CD4-positive, alpha-beta memory T cell (primary cell): ENCODE results near the gene ATP5F1E. TPM values are rescaled to one million over a fixed set of nuclear protein-coding genes. Genes with fewer than 3 reads are reported as not detected.
"Not testable (repeated sequence)": the region's sequence is repeated elsewhere in the genome, so short reads cannot be mapped to it uniquely, and the experiment has no call there.

ENCODE experiments used
- CTCF ChIA-PET: fragments of 350-600 bp; sonication (Branson Sonifier 250); formaldehyde crosslinking; loops from one replicate; lab custom pipeline; 2021; ENCODE audit warnings: inconsistent platforms; ENCODE audit not compliant: partially characterized antibody; lab: Charles Lee
- POLR2A ChIA-PET: fragments of 350-600 bp; sonication (Branson Sonifier 250); formaldehyde crosslinking; loops from one replicate; lab custom pipeline; 2021; ENCODE audit not compliant: partially characterized antibody; lab: Charles Lee
- DNase-seq, 5 donors: peaks; one replicate each; pipeline versions ENCODE4 v3.0.0 to v3.0.0-alpha.2; 2020 to 2022; ENCODE audit warnings: mixed read lengths in 1 of 5
- H3K27ac ChIP-seq: one replicate; pipeline ENCODE4 v1.7.0; 2013; ENCODE audit warnings: low read depth, low read length
- H3K27me3 ChIP-seq: 2 replicates; pipeline ENCODE4 v1.7.0; 2013; ENCODE audit warnings: mild to moderate bottlenecking, low read length, moderate library complexity; ENCODE audit not compliant: insufficient read depth
- H3K36me3 ChIP-seq: 2 replicates; pipeline ENCODE4 v1.7.0; 2013; ENCODE audit warnings: mild to moderate bottlenecking, low read length, moderate library complexity; ENCODE audit not compliant: insufficient read depth
- H3K4me1 ChIP-seq: 2 replicates; pipeline ENCODE4 v1.7.0; 2013; ENCODE audit warnings: mild to moderate bottlenecking, low read length, moderate library complexity; ENCODE audit not compliant: insufficient read depth
- H3K4me3 ChIP-seq, 2 donors: one replicate each; pipeline ENCODE4 v1.7.0; 2013; ENCODE audit warnings: low read length in 2 of 2, mild to moderate bottlenecking in 1 of 2
- H3K9me3 ChIP-seq, 2 donors: one replicate each; pipeline ENCODE4 v1.7.0; 2013; ENCODE audit warnings: low read length in 2 of 2, control low read depth in 1 of 2; ENCODE audit not compliant: control insufficient read depth in 1 of 2
- H3K27ac Mint-ChIP-seq, 7 donors: one replicate each; pipeline ENCODE4 v1.8.0; 2020 to 2021; ENCODE audit warnings: mixed read lengths in 7 of 7, mild to moderate bottlenecking in 6 of 7, inconsistent platforms in 3 of 7, moderate library complexity in 3 of 7
- H3K27me3 Mint-ChIP-seq, 2 donors: one replicate each; pipeline ENCODE4 v1.8.0; 2020 to 2021; ENCODE audit warnings: mixed read lengths in 2 of 2
- H3K36me3 Mint-ChIP-seq, 2 donors: one replicate each; pipeline ENCODE4 v1.8.0; 2020 to 2021; ENCODE audit warnings: mixed read lengths in 2 of 2, inconsistent platforms in 1 of 2, mild to moderate bottlenecking in 1 of 2
- H3K4me1 Mint-ChIP-seq, 4 donors: one replicate each; pipeline ENCODE4 v1.8.0; 2020 to 2021; ENCODE audit warnings: mixed read lengths in 4 of 4, mild to moderate bottlenecking in 1 of 4
- H3K4me3 Mint-ChIP-seq, 8 donors: one replicate each; pipeline ENCODE4 v1.8.0; 2020 to 2021; ENCODE audit warnings: mixed read lengths in 8 of 8, mild to moderate bottlenecking in 7 of 8, moderate library complexity in 6 of 8, inconsistent platforms in 3 of 8
- H3K9me3 Mint-ChIP-seq, 8 donors: one replicate each; pipeline ENCODE4 v1.8.0; 2020 to 2021; ENCODE audit warnings: mixed read lengths in 8 of 8, mild to moderate bottlenecking in 5 of 8, inconsistent platforms in 3 of 8, moderate library complexity in 1 of 8
- intact Hi-C: fragments of 100-400 bp; cut with micrococcal nuclease; formaldehyde crosslinking; loops from one replicate; pipeline ENCODE4 v1.15.1; 2023
- polyA plus RNA-seq, 2 donors: library from polyadenylated mRNA; unstranded; fragments of 300-500 nt; fragmentation: Illumina TruSeq; gene quantifications; one replicate each; pipeline ENCODE4 v1.2.3, GENCODE V29; 2021
- total RNA-seq, 2 experiments: library from RNA; stranded (reverse); gene quantifications; one replicate each; pipeline ENCODE4 v1.2.3, GENCODE V29; 2021

The ATP5F1E gene
- total and polyA plus RNA-seq, 4 experiments from 2014 or later, result 76.9 to 102 (median 80.9) TPM

GRCh38 chr20:58986286-58986967 is 45.7 kb downstream of the ATP5F1E start:
- Mint-ChIP-seq H3K36me3 (peaks cover 38 to 55% of the 10 kb centered on the region in 2 donors), H3K9me3 (no peaks in the 10 kb centered on the region), H3K4me1 (peaks cover 36 to 46% (median 41%) of the 10 kb centered on the region in 4 donors), H3K27ac (peak overlapping the region in 5 of 7 donors; percentile 18 to 75 (median 23)), H3K27me3 (no peaks in the 10 kb centered on the region), H3K4me3 (no peak overlapping the region)
- intact Hi-C loops, result no loop called here
- DNase-seq, result no peak
- Histone ChIP-seq H3K27ac (no peak overlapping the region), H3K27me3 (no peaks in the 10 kb centered on the region), H3K4me1 (peaks cover 37% of the 10 kb centered on the region), H3K4me3 (no peak overlapping the region), H3K9me3 (no peaks in the 10 kb centered on the region), H3K36me3 (peaks cover 58% of the 10 kb centered on the region)
- CTCF ChIA-PET, result no interaction called here
- POLR2A ChIA-PET, result no interaction called here

GRCh38 chr20:58985656-58986055 is 46.5 kb downstream of the ATP5F1E start:
- H3K36me3 ChIP-seq, result peaks cover 50% of the 10 kb centered on the region
- Mint-ChIP-seq H3K4me1 (peaks cover 36 to 46% (median 41%) of the 10 kb centered on the region in 4 donors), H3K9me3 (no peaks in the 10 kb centered on the region), H3K4me3 (no peak overlapping the region), H3K36me3 (peaks cover 33 to 47% of the 10 kb centered on the region in 2 donors), H3K27ac (peak overlapping the region in 2 of 7 donors; percentile 7 to 20), H3K27me3 (no peaks in the 10 kb centered on the region)
- ChIA-PET CTCF (no interaction called here), POLR2A (no interaction called here)
- no peak for DNase-seq
- intact Hi-C loops, result no loop called here
- no peaks in the 10 kb centered on the region for H3K27me3 ChIP-seq
- H3K9me3 ChIP-seq, result no peaks in the 10 kb centered on the region
- H3K4me3 ChIP-seq, result no peak overlapping the region
- peaks cover 39% of the 10 kb centered on the region for H3K4me1 ChIP-seq
- H3K27ac ChIP-seq, result no peak overlapping the region

- H3K4me1 Mint-ChIP-seq, result peaks cover 36 to 46% (median 41%) of the 10 kb centered on the region in 4 donors
- CTCF ChIA-PET, result no interaction called here
Measured at GRCh38 chr20:58984691-58985090, 47.4 kb downstream of the ATP5F1E start.

GRCh38 chr20:58983115-58983468 is 49.0 kb downstream of the ATP5F1E start:
- H3K4me3 ChIP-seq, result peak overlapping the region in 1 of 2 donors; percentile 3
- peaks cover 25% of the 10 kb centered on the region for H3K36me3 ChIP-seq
- intact Hi-C loops, result loop anchor here (5.0 kb wide), 1 partner anchor 331 kb away; the partner anchor contains the start of gene STX16
- H3K4me1 ChIP-seq, result peaks cover 41% of the 10 kb centered on the region
- Mint-ChIP-seq H3K4me3 (peak overlapping the region in 6 of 8 donors; percentile 91 to 97 (median 95)), H3K4me1 (peaks cover 37 to 46% (median 41%) of the 10 kb centered on the region in 4 donors), H3K27ac (peak overlapping the region in 3 of 7 donors; percentile 72 to 95 (median 93)), H3K36me3 (peaks cover 16 to 31% of the 10 kb centered on the region in 2 donors)
- not testable (repeated sequence) for H3K9me3 Mint-ChIP-seq, H3K27me3 ChIP-seq, H3K27ac ChIP-seq, DNase-seq, H3K27me3 Mint-ChIP-seq, H3K9me3 ChIP-seq
- CTCF ChIA-PET, result interaction anchor here (0.7 to 0.8 kb wide), 2 partner anchors 12 to 49 kb away, joined by 3 to 4 read pairs; partner anchors contain the start of gene ATP5F1E
- POLR2A ChIA-PET, result interaction anchor here (1.3 to 5.0 kb wide), 3 partner anchors 9 to 331 kb away, joined by 4 to 39 read pairs (median 4); partner anchors contain the start of gene ATP5F1E

More at GRCh38 chr20:58984691-58985090, 47.4 kb downstream of the ATP5F1E start:
- Mint-ChIP-seq H3K27ac (peak overlapping the region in 5 of 7 donors; percentile 18 to 89 (median 58)), H3K27me3 (no peaks in the 10 kb centered on the region), H3K9me3 (no peaks in the 10 kb centered on the region), H3K4me3 (no peak overlapping the region), H3K36me3 (peaks cover 28 to 43% of the 10 kb centered on the region in 2 donors)
- peaks cover 41% of the 10 kb centered on the region for H3K4me1 ChIP-seq
- no peak for DNase-seq
- no peaks in the 10 kb centered on the region for H3K9me3 ChIP-seq
- POLR2A ChIA-PET, result interaction anchor here (1.6 to 5.0 kb wide), 2 partner anchors 14 to 48 kb away, joined by 3 to 39 read pairs; partner anchors contain the start of gene ATP5F1E
- H3K36me3 ChIP-seq, result peaks cover 41% of the 10 kb centered on the region
- H3K27me3 ChIP-seq, result no peaks in the 10 kb centered on the region
- intact Hi-C loops, result loop anchor here (5.0 kb wide), 1 partner anchor 332 kb away; the partner anchor contains the start of gene STX16
- H3K4me3 ChIP-seq, result no peak overlapping the region
- H3K27ac ChIP-seq, result no peak overlapping the region

GRCh38 chr20:58982406-58983114 is 49.6 kb downstream of the ATP5F1E start:
- H3K27ac ChIP-seq, result peak overlapping the region; percentile 13
- peak overlapping the region in 1 of 2 donors; percentile 3 for H3K4me3 ChIP-seq
- H3K4me1 Mint-ChIP-seq, result peaks cover 35 to 46% (median 40%) of the 10 kb centered on the region in 4 donors

GRCh38 chr20:58981628-58982364 is 50.3 kb downstream of the ATP5F1E start:
- Histone ChIP-seq H3K4me1 (peaks cover 41% of the 10 kb centered on the region), H3K27me3 (no peaks in the 10 kb centered on the region), H3K27ac (peak overlapping the region; percentile 66), H3K9me3 (no peaks in the 10 kb centered on the region), H3K4me3 (peak overlapping the region; percentile 82 to 95), H3K36me3 (peaks cover 12% of the 10 kb centered on the region)
- POLR2A ChIA-PET, result interaction anchor here (0.6 to 5.0 kb wide), 12 partner anchors 11 to 1584 kb away, joined by 3 to 39 read pairs (median 3); partner anchors contain the start of gene ATP5F1E
- CTCF ChIA-PET, result interaction anchor here (0.6 to 1.7 kb wide), 3 partner anchors 15 to 140 kb away, joined by 3 to 5 read pairs (median 3); no protein-coding TSS in a partner anchor
- DNase-seq, result peak in 3 of 5 donors; percentile 19 to 26 (median 21)
- peaks cover 5 to 18% of the 10 kb centered on the region in 2 donors for H3K36me3 Mint-ChIP-seq
- intact Hi-C loops, result loop anchor here (1.0 to 5.0 kb wide), 5 partner anchors 25 to 329 kb away; partner anchors contain the start of genes ATP5F1E, CTSZ and STX16
- no peaks in the 10 kb centered on the region for H3K27me3 Mint-ChIP-seq
- peak overlapping the region; percentile 72 to 97 (median 93) for H3K27ac Mint-ChIP-seq
- peaks cover 31 to 41% (median 36%) of the 10 kb centered on the region in 4 donors for H3K4me1 Mint-ChIP-seq
- peak overlapping the region; percentile 91 to 97 (median 94) for H3K4me3 Mint-ChIP-seq
- peaks cover 0 to 5% (median 1%) of the 10 kb centered on the region in 8 donors for H3K9me3 Mint-ChIP-seq

More at GRCh38 chr20:58982406-58983114, 49.6 kb downstream of the ATP5F1E start:
- DNase-seq, result peak in 3 of 5 donors; percentile 6 to 30 (median 14)
- POLR2A ChIA-PET, result interaction anchor here (0.6 to 5.0 kb wide), 10 partner anchors 10 to 1585 kb away, joined by 3 to 39 read pairs (median 4); partner anchors contain the start of gene ATP5F1E
- Histone ChIP-seq H3K4me1 (peaks cover 41% of the 10 kb centered on the region), H3K36me3 (peaks cover 20% of the 10 kb centered on the region), H3K9me3 (no peaks in the 10 kb centered on the region), H3K27me3 (no peaks in the 10 kb centered on the region)
- intact Hi-C loops, result loop anchor here (5.0 kb wide), 1 partner anchor 330 kb away; the partner anchor contains the start of gene STX16
- H3K9me3 Mint-ChIP-seq, result no peaks in the 10 kb centered on the region
- peak overlapping the region; percentile 91 to 97 (median 94) for H3K4me3 Mint-ChIP-seq
- H3K36me3 Mint-ChIP-seq, result peaks cover 10 to 25% of the 10 kb centered on the region in 2 donors
- H3K27me3 Mint-ChIP-seq, result no peaks in the 10 kb centered on the region
- CTCF ChIA-PET, result interaction anchor here (0.7 to 1.7 kb wide), 4 partner anchors 12 to 141 kb away, joined by 3 to 4 read pairs (median 3); partner anchors contain the start of gene ATP5F1E
- H3K27ac Mint-ChIP-seq, result peak overlapping the region; percentile 72 to 95 (median 89)
